NCI-H1092 (cell line): ENCODE results near the gene ANKRD33.

ENCODE experiments used
- DNase-seq: peaks from one replicate; lab custom pipeline; 2025; lab: John Stamatoyannopoulos, UW

Gene ANKRD33, protein sequence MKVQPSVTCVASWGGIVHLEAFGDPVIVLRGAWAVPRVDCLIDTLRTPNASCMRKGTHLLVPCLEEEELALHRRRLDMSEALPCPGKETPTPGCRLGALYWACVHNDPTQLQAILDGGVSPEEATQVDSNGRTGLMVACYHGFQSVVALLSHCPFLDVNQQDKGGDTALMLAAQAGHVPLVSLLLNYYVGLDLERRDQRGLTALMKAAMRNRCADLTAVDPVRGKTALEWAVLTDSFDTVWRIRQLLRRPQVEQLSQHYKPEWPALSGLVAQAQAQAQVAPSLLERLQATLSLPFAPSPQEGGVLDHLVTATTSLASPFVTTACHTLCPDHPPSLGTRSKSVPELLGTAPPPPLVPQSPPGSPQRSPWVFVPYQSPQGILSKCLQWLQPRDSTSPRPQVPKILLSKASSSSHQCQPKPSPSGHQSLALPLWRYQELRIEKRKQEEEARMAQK

DNA sequence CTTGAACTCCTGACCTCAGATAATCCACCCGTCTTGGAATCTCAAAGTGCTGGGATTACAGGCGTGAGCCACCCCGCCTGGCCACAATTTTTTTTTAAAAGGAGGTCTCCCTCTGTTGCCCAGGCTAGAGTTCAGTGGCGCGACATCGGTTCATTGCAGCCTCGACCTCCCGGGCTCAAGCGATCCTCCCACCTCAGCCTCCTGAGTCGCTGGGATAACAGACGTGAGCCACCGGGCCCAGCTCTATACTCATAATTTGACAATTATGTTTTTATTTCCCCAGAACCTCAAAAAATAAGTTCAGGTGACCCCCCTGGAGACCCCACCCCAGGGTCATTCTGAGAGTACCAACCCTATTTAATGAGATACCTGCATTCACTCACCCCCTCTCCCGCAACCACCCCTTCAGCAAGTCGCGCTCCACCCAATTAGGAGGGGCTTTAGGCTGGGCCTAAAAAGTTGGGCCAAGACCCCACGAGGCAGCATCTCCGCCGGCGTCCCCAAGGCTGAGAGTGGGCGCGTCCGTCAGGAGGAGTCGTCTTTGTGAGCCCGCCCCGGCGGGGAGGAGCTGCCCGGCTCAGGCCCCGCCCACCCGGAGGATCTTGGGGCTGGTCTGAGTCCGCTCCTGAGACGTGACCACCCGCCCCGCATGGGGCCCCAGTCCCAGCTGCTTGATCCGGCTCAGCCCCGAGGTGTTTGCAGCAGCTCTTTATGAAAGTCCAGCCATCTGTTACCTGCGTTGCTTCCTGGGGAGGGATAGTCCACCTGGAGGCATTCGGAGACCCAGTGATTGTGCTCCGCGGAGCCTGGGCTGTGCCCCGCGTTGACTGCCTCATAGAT is at the start of gene ANKRD33:
Gene ANKRD33, plus strand, starts transcription at position 628 of the 840 bp plus-strand sequence. Its CDS starts 84 bp downstream, at position 712.
- DNase-seq, result no peak

DNA sequence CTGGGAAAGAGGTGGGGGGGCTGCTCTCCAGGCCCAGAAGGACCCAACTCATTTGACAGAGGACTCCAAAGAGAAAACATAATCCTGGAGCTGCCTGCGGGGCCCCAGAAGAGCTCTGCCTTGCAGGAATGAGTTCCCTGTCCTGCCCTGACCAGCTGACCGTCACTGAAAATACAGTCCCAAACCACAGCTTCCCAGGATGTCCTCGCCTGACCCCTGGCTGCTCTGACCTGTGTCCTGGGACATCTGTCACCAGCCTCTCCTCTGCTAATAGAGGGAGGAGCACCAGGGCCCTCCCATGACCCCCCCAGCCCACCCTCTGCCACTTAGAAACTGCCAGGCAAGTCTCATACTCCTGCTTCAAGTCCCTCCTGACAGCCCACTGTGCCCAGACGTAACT is 49.1 kb upstream of the ANKRD33 start:
- no peak for DNase-seq

DNA sequence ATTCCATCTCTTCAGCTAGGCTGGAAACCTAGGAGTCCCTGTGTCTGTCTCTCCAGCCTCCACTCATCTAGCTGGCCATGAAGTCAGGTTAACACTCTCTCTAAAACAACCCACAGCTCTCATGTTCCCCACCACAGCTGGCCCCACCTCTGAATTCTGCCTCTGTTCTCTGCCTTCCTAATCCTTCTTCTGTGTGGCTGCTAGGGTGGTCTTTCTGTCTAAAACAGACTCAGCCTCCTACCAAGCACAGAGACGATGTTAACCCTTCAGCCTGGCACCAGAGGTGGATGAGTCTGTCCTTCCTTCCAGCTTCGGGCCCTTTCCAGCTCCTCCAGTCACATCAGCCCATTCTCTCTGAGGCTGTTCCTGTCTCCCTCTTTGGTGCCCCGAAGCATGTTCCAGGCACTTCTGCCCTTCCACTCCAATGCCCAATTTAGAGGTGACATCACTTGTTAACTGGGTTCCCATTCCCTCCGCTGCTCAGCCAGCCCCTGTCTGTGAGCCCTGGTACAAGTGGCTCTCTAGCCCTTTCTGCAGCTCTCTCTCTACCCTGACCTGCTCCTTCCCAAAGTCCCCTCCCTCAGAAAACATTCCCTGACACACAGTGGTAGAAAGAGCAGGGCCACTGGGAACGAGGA is 48.5 kb upstream of the ANKRD33 start:
- DNase-seq, result no peak

DNA sequence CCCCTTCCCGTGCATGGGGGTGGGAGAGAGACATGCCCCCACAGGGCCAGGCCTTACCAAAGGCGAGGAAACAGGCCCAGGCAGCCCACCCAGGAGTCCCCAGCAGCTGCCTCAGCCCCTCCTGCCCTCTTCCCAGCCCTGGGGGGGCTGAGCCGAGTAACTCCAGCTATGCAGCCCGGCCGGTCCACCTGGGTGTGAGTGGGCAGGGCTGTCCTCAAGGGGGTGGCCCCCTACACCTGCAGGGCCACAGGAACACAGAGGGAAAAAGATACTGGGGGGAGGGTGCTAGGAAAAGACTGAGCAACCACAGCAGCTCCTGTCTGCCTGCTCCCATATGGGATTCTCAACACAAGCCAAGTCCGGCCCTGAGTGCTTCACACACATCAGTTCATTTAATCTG is 46.9 kb upstream of the ANKRD33 start:
- no peak for DNase-seq

DNA sequence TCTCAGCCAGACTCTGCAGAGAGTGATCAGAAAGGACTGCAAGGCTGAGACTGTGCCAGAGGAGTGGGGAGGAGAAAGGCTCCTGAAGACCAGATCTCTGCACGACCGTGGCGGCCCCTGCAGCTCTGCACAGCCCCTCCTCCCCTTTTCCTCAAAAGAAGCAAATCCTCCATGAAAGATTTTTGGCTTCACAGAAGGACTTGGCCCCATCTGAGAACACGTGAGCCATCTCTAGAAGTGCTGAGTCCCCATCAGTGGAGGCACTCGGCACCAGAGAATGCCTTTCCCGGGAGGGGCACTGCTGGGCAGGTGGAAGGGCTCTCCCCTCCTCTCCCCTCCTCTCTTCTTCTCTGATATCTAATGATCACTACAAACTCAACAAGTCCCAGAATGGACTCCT is 46.2 kb upstream of the ANKRD33 start:
- no peak for DNase-seq

DNA sequence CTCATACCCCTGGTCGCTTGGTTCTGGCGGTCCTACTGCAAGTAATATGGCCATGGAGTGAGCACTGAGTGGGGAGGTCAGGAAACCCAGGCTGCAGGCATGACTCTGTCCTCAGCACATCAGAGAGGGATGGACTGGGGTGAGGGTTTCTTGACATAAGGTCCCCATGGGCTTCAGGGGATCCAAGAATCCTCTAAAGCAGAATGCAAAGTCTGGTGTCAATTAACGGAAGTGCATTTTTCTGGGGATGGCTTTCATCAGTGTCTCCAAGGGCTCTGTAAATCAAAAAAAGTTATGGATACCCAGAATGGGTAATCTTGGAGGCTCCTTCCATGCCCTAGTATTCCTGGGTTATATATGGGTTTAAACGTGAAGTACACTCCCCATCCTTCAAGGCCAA is 43.0 kb upstream of the ANKRD33 start:
- no peak for DNase-seq

DNA sequence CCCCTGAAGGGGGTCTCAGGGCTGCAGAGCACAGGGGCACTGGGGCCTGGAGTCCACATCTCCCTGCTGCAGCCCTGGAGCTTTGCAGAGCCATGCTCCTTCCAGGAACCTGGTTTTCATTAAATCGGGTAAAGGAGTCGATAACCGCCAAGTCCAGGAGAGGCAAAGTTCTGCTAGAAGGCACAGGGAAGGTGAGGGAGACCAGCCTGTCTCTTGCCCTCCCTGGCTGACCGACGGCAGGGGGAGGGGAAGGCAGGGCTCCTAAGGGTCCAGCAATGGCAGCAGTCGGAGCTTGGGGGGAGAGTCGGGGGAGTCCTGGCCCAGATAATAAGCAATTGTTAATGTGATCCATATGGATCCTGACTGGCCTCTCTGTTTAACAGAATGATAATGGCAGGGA is 42.4 kb upstream of the ANKRD33 start:
- DNase-seq, result no peak

DNA sequence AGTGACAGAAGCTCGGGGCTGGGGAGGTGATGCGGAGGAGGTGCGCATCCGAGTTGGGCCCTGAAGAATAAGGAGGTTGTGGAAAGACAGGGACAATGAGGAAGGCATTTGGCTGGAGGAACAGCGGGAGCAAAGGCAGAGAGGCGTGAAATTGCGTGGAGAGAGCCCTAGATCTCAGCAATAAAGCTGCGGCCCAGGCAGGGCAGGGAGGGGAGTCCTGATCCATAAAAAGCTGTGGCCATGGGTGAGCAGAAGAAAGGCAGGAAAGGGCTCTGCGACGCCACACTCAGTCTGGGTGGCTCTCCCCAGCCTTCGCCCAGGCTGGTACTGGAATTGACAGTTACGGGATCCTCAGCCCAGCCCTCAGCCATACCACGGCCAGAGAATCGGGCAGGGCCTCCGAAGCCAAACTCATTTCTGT is 41.6 kb upstream of the ANKRD33 start:
- no peak for DNase-seq

DNA sequence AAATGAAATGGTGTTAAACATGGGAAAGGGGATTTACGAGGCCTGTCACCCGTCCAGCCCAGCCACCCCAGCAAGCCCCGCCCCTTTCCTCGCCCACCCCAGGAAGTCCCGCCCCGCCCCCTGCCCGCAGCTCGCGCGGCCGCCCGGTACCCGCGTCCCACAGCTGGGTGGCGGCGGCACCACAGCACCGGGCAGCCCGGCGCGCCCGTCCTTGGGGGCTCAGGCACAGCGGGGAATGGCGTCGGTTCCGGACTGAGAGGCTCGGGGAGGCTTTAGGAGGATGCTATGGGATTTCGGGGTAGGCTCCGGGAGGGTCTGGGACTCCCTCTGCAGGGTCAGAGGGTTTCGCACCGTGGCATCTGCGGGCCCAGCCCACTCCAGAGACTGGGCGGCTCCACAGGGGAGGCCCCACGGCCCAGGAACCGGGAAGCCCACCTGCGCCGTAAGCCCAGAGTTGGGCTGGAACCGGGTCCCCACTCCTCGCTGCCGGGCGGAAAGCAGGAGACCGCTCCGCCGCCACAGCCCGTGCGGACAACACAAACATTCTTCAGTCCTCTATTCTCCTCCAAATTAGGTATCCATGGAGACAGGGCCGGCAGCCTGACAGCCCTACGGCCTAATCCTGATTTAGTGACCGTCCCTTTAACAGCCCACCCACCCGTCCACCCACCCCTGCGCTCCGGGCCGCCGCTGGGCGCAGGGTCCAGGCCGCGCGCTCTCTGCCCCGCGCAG is 40.8 kb upstream of the ANKRD33 start:
- no peak for DNase-seq

DNA sequence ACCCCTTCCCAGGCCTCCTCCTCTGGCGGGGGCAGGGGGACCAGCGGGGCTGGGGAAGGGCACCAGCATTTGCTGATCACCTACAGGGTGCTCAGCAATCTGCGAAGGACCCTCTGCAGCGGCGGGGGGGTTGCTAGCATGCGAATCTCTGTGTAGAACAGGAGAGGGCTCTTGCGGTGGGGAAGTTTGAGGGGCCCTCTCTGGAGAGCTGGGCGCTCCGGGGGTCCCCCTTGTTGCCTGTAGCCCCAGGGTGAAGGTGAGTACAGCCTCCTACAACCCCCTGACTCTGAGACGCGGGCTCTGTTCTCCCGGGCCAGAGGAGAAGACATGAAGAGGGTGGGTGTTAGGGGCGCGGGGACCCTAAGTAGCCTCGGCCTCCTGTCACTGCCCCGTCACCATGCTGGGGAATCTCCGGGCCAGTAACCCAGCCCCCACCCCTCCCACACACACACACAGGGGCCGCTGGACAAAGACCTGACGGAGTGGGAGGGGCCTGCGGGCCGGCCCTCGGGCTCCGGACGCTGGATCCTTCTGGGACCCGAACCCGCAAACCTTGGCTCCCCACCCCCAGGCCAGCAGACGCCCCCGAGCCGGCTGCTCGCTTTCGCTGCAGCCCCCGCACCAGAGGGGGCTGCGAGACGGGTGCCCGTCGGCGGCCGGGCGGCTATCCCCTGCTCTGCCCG is 40.1 kb upstream of the ANKRD33 start:
- no peak for DNase-seq

DNA sequence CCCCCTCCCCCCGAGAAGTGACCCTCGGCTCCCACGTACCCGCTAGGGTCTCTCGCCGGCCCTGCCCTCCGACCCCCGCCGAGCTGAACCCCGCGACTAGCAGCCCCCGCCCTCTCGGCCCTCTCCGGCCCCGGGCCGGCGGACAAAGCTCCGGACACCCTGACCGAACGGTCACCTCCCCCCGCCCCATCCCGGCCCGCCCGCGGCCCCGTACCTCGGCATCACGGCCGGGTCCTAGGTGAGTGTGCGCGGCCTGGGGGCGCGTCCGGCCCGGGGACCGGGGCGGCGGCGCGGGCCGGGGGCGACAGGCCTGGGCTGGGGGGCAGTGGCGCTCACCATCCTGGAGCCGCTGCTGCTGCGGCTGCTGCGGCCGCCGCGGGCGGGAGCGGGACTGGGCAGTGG is 39.6 kb upstream of the ANKRD33 start, which contains the start of gene FIGNL2:
Gene FIGNL2, minus strand, starts transcription at position 393 of the 402 bp plus-strand sequence. CDS start 26,305 bp downstream, outside the sequence.
- DNase-seq, result no peak

DNA sequence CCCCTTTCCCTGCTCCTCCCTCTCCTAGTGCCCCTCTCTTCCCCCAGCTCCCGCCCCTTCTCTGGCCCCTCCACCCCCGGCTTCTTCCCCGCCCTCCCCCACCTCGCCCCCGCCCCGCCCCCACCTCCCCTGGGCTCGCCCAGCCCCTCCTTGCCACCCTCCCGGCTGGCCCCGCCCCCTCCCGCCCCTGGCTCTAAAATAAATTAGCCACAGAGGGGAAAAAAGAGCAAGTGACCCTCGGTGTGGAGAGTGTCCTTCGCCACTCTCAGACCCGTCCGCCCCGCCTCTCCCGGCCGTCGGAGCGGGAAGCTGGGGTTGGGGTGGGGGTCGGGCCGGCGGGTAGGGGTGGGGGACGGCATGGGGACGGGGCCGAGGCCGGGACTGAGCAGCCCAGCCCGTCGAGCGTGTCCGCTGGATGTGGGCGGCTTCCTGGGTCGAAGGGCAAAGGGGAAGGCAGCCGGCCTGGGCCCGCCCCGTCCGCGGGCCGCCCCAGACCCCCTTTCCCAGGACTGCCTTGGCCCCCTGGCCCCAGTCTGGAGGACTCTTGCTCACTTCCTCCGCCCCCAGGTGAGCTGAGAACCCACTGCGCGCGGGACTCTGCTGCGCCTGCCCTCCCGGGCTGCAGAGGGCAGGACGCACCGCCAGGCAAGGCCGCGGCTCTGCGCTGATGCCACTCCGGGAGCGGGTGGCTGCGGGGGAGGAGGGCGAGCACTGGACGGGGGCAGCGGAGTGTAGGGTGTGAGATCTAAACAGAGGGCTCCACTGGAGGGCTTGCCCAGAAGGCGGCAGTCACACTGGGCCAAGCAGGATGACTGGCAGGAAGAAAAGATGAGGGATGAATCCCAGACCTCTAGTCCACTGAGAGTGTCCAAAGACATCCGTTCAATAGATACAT is 38.8 kb upstream of the ANKRD33 start:
- DNase-seq, result no peak

DNA sequence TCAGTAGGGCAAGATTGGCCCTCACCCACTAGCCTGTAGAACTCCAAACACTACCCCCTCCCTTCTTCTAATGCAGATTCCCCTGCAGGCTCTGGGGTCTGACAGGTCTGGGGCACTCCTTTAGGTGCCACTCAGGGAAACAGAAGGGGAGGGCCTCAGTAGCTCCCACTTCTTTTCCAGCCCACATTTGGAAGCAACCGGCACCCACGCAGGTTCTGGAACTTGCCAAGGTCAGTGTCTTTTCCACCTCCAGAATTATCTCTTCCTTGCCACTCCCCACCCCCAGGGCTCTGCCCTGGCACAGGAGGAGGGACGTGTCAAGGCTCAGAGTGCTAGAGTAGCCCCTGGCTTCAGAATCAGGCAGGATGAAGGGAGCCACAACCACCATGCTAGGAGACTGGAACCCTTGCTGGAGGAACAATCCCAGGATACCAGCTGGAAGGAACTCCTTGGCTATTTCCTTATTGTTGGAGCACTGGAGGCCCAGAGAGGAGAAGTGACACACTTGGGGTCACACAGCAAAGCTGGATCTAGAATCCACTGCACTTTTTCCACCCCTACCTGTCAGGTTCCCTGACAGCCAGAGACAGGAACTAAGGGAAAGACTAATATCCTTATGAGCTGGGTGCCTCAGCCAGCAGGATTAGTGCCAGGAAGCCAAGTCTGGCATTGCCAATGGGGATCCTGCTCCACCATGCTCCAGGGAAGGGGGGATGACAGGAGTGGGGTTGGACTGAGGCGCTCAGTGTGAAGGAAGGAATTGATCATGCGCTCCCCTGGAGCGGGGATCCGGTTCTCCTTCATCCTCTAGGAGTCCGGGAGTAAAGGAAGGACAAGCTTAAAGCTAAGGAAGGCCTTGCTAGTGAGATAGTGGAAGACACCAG is 37.6 kb upstream of the ANKRD33 start:
- DNase-seq, result no peak

DNA sequence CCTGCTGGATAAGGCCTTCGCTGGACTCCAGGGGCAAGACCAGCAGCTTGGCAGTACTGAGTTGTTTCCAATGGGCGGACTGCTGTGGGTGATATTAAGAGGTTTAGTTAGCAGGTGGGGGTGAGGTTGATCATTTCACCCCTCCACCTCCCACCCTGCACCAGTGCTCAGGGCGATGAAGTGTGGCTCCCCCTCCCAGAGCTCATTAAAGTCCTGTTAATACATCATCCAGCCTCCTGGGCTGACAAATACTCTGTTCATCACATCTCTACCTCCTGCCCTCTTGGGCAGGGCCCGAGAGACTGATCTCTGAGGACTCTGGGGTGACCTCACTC is 37.0 kb upstream of the ANKRD33 start:
- no peak for DNase-seq

DNA sequence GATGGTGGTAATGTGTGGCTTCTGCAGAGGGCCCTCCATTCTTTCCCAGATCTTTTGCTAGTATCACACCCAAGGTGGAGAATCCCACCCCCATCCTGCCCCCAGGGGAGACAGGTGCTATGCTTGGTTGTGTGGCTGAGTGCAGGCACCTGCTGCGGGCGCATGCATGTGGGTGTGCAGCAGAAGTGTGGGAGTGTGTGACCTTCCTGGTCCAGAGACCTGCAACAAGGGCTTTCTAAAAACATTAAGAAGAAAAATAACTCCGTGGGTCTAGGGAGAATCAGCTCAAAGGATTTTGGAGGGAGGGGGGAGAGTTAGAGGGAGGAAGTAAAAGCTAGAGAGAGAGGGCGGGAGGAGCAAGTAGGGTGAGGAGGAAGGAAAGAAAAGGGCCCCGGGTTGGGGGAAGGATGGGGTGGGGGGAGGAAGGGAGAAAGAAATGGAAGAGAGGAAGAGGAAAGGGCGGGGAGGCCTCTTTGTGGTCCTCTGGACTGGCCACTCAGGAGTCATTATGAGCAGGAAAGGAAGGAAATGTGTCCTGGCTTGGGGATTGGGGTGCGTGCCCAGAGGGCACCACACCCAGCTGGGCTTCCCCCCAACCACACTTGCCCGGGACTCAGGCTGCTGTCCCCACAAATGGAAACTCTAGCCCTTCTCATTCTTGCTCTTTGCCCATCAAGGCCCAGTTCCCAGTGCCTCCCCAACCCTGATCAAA is 36.3 kb upstream of the ANKRD33 start:
- no peak for DNase-seq

DNA sequence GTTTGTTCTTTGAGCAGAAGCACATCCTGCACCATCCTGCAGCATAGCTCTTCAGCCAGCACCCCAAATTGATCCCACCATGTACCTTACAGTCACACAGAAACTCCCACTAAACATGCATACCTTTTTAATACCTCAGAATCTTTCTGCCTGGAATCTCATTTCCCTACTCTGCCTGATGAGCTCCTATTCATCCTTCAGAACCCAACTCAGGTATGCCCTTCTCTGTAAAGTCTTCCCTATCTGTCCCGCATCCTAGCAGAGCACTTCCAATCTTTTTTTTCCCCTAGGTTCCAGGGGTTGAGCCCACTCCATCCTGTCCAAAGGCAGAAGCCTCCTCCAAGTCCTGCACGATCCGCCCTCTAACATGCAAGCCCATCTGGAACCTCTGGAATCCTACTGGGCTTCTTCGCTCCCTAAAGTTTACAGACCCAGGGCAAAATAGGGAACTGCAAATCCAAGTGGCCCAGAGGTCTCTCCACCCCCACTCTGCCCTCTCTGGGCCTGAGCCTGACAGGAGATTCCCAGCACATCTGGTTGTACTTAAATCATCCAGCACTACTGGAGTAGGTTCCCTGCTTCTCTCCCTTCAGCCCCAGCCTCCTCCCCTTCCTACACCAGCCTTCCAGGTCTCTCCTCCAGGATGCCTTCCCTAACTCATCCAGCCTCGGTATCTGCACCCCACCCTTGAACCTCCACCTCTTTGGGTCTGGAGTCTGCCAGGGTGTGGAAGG is 35.3 kb upstream of the ANKRD33 start:
- no peak for DNase-seq

DNA sequence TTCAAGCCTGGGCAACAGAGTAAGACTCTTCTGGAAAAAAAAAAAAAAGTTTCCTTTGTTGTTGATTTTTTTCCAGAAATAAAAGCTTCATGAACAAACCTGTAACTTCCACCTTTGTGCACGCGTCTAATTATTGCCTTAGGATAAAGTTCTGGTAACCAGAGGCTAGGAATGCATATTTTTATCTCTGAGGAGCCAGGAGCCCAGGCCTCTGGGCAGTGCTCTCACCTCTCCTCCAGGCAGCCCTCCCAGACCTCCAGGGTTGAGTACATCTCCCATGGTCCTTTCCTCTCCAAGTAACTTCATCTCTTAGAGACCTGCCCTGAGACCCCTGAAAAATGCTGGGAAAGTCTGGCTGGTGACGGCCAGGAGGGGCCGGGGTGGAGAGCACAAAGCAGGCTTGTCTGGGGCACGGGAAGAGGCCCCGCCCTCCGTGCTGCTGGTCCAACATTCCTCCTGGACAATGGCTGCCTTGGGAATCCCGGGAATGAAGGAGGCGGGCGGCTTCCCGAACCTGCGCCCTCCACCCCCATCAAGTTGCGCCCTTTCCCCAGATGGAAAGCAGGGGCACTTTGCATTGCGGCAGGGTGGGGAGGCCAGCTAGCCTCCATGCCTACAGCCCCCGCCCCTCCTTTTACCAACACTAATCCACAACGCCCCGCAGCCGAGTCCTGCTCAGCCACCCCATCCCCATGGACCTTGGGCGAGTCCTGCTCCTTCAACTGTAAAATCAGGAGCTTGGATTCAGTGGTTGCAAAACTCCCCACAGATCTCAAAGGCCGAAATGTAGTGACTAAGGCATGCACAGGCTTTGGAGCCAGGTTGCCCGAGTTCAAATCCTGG is 32.1 kb upstream of the ANKRD33 start:
- no peak for DNase-seq
